Tibial artery (tissue), 4 donors: ENCODE results near the gene ZNF534.
A peak's percentile ranks its signal among the peaks of the same experiment; 100 is the strongest.

Experiments used
- DNase-seq, 2 donors: peaks; one replicate each; pipeline ENCODE4 v3.0.0-alpha.2; 2019
- H3K27ac ChIP-seq, 2 donors: fragments of 200-600 bp; sonication (generic) in 1 of 2; 1 replicate in 1 of 2; 2 replicates in 1 of 2; pipeline ENCODE4 v1.5.1; 2018 to 2019; ENCODE audit warnings: mild to moderate bottlenecking in 1 of 2
- H3K27me3 ChIP-seq, 2 donors: fragments of 200-600 bp; sonication (generic) in 1 of 2; one replicate each; pipeline versions ENCODE4 v1.5.1 to v1.6.0; 2016 to 2019
- H3K36me3 ChIP-seq, 3 donors: fragments of 200-600 bp; sonication (generic) in 2 of 3; one replicate each; pipeline ENCODE4 v1.5.1; 2016 to 2019; ENCODE audit warnings: mild to moderate bottlenecking in 2 of 3
- H3K4me1 ChIP-seq, 4 donors: fragments of 200-600 bp; sonication (generic) in 2 of 4; 1 replicate in 3 of 4; 2 replicates in 1 of 4; pipeline ENCODE4 v1.5.1; 2016 to 2019
- H3K4me3 ChIP-seq, 2 donors: fragments of 200-600 bp; sonication (generic) in 1 of 2; 1 replicate in 1 of 2; 2 replicates in 1 of 2; pipeline ENCODE4 v1.5.1; 2018 to 2019; ENCODE audit warnings: mild to moderate bottlenecking in 2 of 2
- H3K9me3 ChIP-seq, 3 donors: fragments of 200-600 bp; sonication (generic) in 1 of 3; one replicate each; pipeline ENCODE4 v1.5.1; 2016 to 2019
- CTCF ChIP-seq, 2 experiments: fragments of 200-600 bp in 1 of 2; fragments of 450-650 bp in 1 of 2; IDR thresholded peaks; one replicate each; pipeline ENCODE4 v1.5.1; 2017 to 2019; ENCODE audit warnings: antibody characterized with exemption in 2 of 2, mild to moderate bottlenecking in 1 of 2, moderate library complexity in 1 of 2
- intact Hi-C: fragments of 100-400 bp; cut with DNase I; formaldehyde crosslinking; loops from one replicate; pipeline ENCODE4 v1.15.0; 2023; ENCODE audit warnings: low total_unique reads

Gene ZNF534

GRCh38 chr19:52428937-52429336 lies at the start of gene ZNF534:
Gene ZNF534 (plus strand): TSS chr19:52429148. CDS start chr19:52431475, 2,327 bp downstream.
- Histone ChIP-seq H3K27me3 (no peaks in the 10 kb centered on the region), H3K27ac (no peak within 1 kb of the TSS), H3K4me1 (no peaks in the 10 kb centered on the region), H3K36me3 (peaks cover 25 to 78% (median 61%) of the 10 kb centered on the region in 3 donors), H3K9me3 (peaks cover 9 to 85% (median 55%) of the 10 kb centered on the region in 3 donors), H3K4me3 (no peak within 1 kb of the TSS)
- intact Hi-C loops = no loop called here
- no peak for TF ChIP-seq CTCF (IDR thresholded peaks at IDR 0.05)
- DNase-seq = no peak

- H3K36me3 ChIP-seq = peaks cover 69 to 79% (median 74%) of the 10 kb centered on the region in 3 donors
- no peak overlapping the region for H3K4me3 ChIP-seq
- no peak for DNase-seq
- peaks cover 9 to 81% (median 47%) of the 10 kb centered on the region in 3 donors for H3K9me3 ChIP-seq
- no peak for TF ChIP-seq CTCF (IDR thresholded peaks at IDR 0.05)
- H3K4me1 ChIP-seq = peaks cover 0 to under 1% (median 0%) of the 10 kb centered on the region in 4 donors
- H3K27me3 ChIP-seq = no peaks in the 10 kb centered on the region
- no peak overlapping the region for H3K27ac ChIP-seq
- intact Hi-C loops = no loop called here
These were observed 37.8 kb upstream of the ZNF534 start for GRCh38 chr19:52391135-52391534.

- Histone ChIP-seq H3K4me3 (peak within 1 kb of the TSS; percentile 61 to 67), H3K27ac (peak within 1 kb of the TSS; percentile 49 to 70), H3K9me3 (peaks cover 0 to 22% (median 12%) of the 10 kb centered on the region in 3 donors), H3K27me3 (no peaks in the 10 kb centered on the region), H3K36me3 (peaks cover 59 to 68% (median 61%) of the 10 kb centered on the region in 3 donors), H3K4me1 (peaks cover 0 to 20% (median 17%) of the 10 kb centered on the region in 4 donors)
- peak; percentile 96 to 97 for DNase-seq
- intact Hi-C loops = no loop called here
- no peak for TF ChIP-seq CTCF (IDR thresholded peaks at IDR 0.05)
These were observed 31.5 kb upstream of the ZNF534 start, which contains the start of gene ZNF528 for GRCh38 chr19:52397310-52398080. Gene ZNF528 (plus strand): TSS chr19:52397849. CDS start chr19:52402014, 4,165 bp downstream.

- H3K9me3 ChIP-seq = peaks cover 0 to 22% (median 7%) of the 10 kb centered on the region in 3 donors
- H3K27me3 ChIP-seq = no peaks in the 10 kb centered on the region
- DNase-seq = no peak
- H3K27ac ChIP-seq = peak overlapping the region; percentile 49 to 70
- intact Hi-C loops = no loop called here
- H3K4me3 ChIP-seq = peak overlapping the region; percentile 61 to 67
- peaks cover 0 to 20% (median 17%) of the 10 kb centered on the region in 4 donors for H3K4me1 ChIP-seq
- peaks cover 61 to 68% (median 67%) of the 10 kb centered on the region in 3 donors for H3K36me3 ChIP-seq
- TF ChIP-seq CTCF (IDR thresholded peaks at IDR 0.05) = no peak
These were observed 30.9 kb upstream of the ZNF534 start for GRCh38 chr19:52398081-52398441.

- Histone ChIP-seq H3K27ac (no peak overlapping the region), H3K27me3 (no peaks in the 10 kb centered on the region), H3K4me1 (no peaks in the 10 kb centered on the region), H3K4me3 (no peak overlapping the region), H3K9me3 (peaks cover 26 to 94% (median 93%) of the 10 kb centered on the region in 3 donors), H3K36me3 (peaks cover 96 to 100% (median 99%) of the 10 kb centered on the region in 3 donors)
- DNase-seq = no peak
- intact Hi-C loops = no loop called here
- TF ChIP-seq CTCF (IDR thresholded peaks at IDR 0.05) = no peak
These were observed 18.7 kb upstream of the ZNF534 start for GRCh38 chr19:52410276-52410675.
